Skeletal muscle satellite cell (primary cell): ENCODE results near the gene OBSCN.
"Not testable (repeated sequence)": the region's sequence is repeated elsewhere in the genome, so short reads cannot be mapped to it uniquely, and the experiment has no call there.

ENCODE experiments used
- H3K27me3 ChIP-seq: 2 replicates; pipeline ENCODE4 v1.7.0; 2013; ENCODE audit warnings: low read length; ENCODE audit not compliant: control insufficient read depth, insufficient read depth
- H3K36me3 ChIP-seq: 2 replicates; pipeline ENCODE4 v1.7.0; 2013; ENCODE audit warnings: mild to moderate bottlenecking, control low read depth, low read length; ENCODE audit not compliant: insufficient read depth
- H3K4me1 ChIP-seq: 2 replicates; pipeline ENCODE4 v1.7.0; 2013; ENCODE audit warnings: low read length; ENCODE audit not compliant: control insufficient read depth, insufficient read depth
- H3K4me2 ChIP-seq: 2 replicates; pipeline ENCODE4 v1.7.0; 2013; ENCODE audit warnings: mild to moderate bottlenecking, low read length
- H3K4me3 ChIP-seq: 2 replicates; pipeline ENCODE4 v1.7.0; 2013; ENCODE audit warnings: low read length
- H3K9ac ChIP-seq: 2 replicates; pipeline ENCODE4 v1.7.0; 2013; ENCODE audit warnings: mild to moderate bottlenecking, low read depth, low read length, moderate library complexity
- H3K9me3 ChIP-seq: replicated peaks from 2 replicates; pipeline ENCODE4 v1.7.0; 2013; ENCODE audit warnings: mild to moderate bottlenecking, control low read depth, low read length

OBSCN gene

DNA sequence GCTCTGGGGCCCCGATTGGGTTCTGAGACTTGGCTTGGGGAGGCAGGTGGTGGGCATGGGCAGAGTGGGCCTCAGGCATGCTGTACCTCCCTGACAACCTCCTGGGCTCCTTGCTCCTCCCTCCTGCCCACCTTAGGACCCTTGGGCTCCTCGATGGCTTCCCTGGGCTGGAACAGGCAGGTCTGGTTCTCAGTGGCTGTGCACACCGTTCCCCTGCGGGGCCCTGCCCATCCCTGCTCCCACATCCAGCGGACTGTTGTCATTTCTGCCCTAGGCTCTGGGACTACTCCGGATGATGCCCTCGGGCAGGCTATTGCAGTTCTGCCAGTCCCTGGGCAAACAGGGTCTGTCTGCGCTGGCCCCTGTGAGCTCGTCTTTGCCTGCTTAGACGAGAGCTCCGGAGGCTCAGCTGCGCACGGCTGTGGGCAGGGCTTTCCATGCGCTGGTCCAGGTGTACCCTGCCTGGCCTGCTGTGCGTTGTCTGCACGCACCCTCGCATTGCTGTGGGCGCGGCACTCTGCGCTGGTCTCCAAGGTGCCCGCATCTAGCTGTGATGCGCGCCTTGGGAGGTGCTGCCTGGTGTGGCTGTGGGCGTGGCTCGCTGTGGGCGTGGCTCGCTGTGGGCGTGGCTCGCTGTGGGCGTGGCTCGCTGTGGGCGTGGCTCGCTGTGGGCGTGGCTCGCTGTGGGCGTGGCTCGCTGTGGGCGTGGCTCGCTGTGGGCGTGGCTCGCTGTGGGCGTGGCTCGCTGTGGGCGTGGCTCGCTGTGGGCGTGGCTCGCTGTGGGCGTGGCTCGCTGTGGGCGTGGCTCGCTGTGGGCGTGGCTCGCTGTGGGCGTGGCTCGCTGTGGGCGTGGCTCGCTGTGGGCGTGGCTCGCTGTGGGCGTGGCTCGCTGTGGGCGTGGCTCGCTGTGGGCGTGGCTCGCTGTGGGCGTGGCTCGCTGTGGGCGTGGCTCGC, 34.0 kb upstream of the OBSCN start:
- H3K36me3 ChIP-seq = peaks cover 10% of the 10 kb centered on the region
- H3K4me1 ChIP-seq, H3K9me3 ChIP-seq, H3K4me3 ChIP-seq, H3K4me2 ChIP-seq, H3K9ac ChIP-seq, H3K27me3 ChIP-seq: not testable (repeated sequence)

DNA sequence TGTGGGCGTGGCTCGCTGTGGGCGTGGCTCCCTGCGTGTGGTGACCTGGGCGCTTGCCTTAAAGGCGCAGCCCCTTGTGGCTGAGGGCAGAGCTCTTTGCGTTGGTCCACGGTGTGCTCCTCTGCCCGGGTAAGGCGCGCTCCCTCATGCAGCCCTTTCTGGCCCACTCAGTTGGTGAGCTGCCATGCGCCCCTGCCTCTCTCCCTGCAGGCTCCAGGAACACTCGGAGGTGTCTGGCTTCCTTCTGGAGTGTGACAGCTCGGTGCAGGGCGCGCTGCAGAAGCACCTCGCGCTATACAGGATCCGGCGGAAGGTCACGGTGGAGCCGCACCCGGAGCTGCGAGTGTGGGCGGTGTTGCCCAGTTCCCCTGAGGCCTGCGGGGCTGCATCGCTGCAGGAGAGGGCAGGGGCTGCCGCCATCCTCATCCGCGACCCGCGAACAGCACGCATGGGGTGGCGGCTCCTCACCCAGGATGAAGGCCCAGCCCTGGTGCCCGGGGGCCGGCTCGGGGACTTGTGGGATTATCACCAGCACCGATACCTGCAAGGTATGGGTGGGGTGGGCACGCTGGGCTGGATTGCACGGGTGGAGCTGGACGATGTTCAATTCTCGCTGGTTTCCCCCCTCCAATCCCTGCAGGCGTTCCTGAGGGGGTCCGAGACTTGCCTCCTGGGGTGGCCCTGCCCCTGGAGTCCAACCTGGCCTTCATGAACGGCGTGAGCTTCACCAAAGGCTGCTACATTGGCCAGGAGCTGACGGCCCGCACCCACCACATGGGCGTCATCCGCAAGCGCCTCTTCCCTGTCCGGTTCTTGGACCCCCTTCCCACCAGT, 33.1 kb upstream of the OBSCN start:
- Histone ChIP-seq H3K4me3 (no peak overlapping the region), H3K36me3 (peaks cover 10% of the 10 kb centered on the region), H3K4me2 (no peak overlapping the region), H3K27me3 (no peaks in the 10 kb centered on the region), H3K9ac (no peak overlapping the region), H3K4me1 (no peaks in the 10 kb centered on the region), H3K9me3 (no peaks in the 10 kb centered on the region)

DNA sequence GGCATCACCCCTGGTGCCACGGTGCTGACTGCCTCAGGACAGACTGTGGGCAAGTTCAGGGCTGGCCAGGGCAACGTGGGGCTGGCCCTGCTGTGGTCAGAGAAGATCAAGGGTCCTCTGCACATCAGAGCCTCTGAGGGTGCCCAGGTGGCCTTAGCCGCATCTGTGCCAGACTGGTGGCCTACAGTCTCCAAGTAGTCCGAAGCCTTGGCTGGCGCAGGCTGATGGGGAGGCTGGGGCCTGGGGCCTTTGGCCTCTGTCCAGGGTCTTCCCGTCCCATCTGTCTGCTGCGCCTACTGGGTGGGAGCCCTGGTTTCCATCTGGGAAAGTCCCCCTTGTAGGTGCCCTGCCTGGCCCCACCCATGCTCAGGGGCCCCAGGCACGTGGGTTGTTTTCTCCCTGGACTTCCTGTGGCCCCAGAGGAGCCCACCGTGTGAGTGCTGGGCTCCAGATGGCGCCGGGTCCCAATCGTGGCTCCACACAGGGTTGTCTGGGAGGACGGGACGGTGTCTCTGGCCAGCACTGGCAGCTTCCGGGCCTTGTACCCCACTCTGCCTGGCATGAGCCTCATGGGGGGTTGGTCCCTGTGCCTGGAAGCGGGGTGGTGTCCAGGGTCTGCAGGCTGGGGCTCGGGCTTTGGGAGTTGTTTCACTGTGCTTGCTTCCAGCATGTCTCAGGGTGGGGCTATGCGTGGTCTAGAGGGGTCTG, 32.4 kb upstream of the OBSCN start:
- Histone ChIP-seq H3K36me3 (peaks cover 10% of the 10 kb centered on the region), H3K4me1 (no peaks in the 10 kb centered on the region), H3K4me3 (no peak overlapping the region), H3K27me3 (no peaks in the 10 kb centered on the region), H3K9me3 (no peaks in the 10 kb centered on the region), H3K4me2 (no peak overlapping the region), H3K9ac (no peak overlapping the region)

DNA sequence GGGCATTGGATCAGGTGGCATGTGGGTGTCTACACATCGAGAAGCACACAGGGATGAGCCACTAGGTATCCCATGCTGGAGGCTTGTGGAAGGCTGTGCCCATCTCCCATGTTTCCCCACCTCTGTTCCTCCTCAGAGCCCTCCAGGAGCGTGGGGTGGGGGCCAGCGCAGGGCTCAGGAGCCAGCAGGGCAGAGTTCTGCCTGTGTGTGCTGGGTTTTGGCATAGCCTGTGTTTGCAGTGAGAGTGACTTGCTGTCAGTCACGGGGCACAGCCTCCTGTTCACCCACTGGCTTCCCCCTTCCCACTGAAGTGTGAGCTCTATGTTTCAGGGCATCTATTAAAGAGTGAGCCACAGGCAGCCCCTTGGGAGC, 31.8 kb upstream of the OBSCN start:
- no peaks in the 10 kb centered on the region for H3K4me1 ChIP-seq
- no peak overlapping the region for H3K9ac ChIP-seq
- no peaks in the 10 kb centered on the region for H3K9me3 ChIP-seq
- H3K4me3 ChIP-seq = no peak overlapping the region
- no peak overlapping the region for H3K4me2 ChIP-seq
- peaks cover 10% of the 10 kb centered on the region for H3K36me3 ChIP-seq
- no peaks in the 10 kb centered on the region for H3K27me3 ChIP-seq

DNA sequence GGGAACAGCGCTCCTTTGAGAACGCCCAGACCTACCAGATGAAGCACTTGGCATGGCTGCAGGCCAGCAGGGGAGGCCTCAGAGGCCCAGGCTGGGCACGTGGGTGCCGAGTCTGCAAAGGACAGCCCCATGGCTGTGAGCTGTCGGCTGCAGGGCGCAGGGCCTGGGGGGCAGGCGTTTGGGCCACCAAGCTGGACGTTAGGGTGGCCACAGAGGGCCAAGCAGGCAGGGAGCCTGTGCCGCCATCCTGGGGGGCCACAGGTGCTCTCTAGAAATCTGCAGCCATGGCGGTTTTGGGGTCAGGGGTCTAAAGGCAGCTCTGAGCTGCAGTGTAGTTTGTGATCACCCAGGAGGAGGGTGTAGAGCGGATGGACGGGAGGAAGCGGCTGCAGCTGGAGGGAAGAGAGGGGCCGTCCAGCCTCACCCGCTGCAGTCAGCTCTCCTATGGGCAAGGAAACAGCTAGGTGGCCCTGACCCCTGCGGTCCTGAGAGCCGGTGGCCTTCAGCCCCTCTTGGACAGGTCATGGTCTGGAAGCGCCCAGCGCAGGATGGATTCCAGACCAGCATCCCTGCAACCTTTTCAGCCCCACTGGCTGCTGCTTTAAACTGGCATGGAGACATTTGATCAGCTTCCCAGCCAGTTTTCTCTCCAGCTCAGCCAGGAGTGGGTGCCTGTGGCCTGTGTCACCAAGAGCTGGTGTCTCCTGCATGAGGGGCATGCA, 31.2 kb upstream of the OBSCN start:
- Histone ChIP-seq H3K9me3 (no peaks in the 10 kb centered on the region), H3K4me2 (no peak overlapping the region), H3K4me1 (no peaks in the 10 kb centered on the region), H3K36me3 (peaks cover 10% of the 10 kb centered on the region), H3K9ac (no peak overlapping the region), H3K4me3 (no peak overlapping the region), H3K27me3 (no peaks in the 10 kb centered on the region)

DNA sequence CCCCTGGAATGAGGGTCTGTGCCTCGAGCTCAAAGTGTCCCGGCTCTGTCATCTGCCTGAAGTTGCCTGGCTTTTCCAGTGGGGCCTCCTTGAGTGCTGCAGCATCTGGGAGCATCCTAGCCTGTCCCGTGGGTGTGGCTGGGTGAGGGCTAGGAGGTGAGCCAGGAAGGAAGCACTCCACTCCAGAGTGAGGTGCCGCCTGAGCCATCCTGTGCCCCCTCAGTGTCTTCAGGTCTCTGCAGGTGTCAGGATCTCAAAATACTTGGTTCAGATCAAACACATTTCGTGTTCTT, 30.7 kb upstream of the OBSCN start:
- Histone ChIP-seq H3K4me3 (no peak overlapping the region), H3K9ac (no peak overlapping the region), H3K9me3 (no peaks in the 10 kb centered on the region), H3K36me3 (peaks cover 10% of the 10 kb centered on the region), H3K27me3 (no peaks in the 10 kb centered on the region), H3K4me1 (no peaks in the 10 kb centered on the region), H3K4me2 (no peak overlapping the region)

DNA sequence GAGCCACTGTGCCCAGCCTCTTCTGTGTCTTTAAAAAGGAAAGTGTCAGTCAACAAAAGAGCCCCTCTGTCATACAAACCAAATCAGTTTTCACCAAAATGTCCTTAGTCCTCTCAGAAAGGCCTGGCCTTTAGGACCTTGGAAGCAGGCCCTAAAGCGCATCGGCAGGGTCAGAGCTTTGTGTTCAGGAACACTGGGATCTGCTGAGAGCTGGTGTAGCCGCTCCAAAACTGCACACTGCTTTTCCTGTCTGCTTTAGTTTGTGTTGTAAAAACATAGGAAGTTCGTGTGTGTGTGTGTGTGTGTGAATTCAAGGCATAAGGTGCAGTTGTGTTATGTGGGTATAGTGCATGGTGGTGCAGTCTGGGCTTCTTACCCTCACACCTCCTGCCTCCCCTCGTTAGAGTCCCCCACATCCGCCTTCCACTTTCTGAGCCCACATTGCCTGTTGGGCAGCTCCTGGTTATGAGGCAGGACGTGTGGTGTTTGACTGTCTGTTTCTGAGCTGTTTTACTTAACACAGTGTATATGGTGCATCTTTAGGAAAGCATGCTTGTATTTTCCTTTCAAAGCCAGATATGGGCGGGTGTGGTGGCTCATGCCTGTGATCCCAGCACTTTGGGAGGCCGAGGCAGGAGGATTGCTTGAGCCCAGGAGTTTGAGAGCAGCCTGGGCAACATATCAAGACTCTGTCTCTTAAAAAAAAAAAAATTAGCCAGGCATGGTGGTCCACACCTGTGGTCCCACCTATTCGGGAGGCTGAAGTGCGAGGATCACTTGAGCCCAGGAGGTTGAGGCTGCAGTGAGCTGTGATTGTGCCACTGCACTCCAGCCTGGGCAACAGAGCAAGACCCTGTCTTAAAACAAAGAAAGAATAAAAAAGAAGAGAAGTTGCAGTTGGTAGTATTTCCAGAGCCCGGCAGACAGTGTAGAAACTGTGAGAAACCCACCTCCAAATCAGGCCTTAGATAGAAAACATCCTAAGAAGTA, 29.8 kb upstream of the OBSCN start:
- H3K9ac ChIP-seq = no peak overlapping the region
- no peak overlapping the region for H3K4me3 ChIP-seq
- H3K27me3 ChIP-seq = no peaks in the 10 kb centered on the region

DNA sequence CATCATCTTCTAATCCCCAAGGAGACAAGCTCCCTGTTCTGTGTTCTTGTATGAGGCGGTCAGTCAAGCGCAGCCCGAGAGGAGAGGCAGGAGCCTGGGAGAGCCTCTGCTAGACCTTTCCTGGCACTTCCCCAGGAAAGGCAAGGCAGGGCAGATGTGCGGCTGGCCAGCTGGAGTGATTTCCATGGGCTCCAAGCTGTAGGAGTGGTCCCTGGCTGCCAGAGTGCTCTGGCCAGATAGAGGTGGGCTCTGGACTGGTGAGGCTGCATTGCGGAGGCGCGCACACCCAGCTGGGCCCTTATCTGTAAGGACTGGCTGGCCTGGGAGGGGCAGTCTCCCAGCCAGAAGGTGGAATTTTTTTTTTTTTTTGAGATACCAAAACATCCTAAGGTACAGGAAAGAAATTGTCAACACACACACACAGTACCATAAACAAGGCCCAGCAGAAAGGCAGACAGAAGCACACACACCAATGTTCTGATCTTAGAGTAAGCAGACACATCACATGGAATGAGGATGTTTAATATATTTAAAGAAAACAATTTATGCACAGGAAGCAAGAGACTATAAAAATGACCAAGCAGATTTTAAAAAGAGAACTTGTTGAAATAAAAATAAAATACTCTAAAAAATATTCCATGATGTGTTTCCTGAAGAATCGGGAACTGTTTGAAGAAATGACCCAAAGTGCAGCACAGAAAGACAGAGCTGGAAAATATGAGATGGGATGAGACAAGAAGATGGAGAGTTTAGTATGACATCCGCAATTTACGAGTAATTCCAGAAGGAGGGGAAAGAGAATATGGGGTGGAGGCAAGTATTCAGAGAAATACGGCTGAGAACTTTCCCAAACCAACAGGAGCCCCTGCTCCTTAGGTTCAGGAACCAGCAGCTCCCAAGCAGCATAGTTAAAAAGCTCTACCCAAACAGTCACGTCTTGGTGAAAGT, 28.8 kb upstream of the OBSCN start:
- Histone ChIP-seq H3K27me3 (no peaks in the 10 kb centered on the region), H3K4me3 (no peak overlapping the region), H3K9me3 (no peaks in the 10 kb centered on the region), H3K4me1 (no peaks in the 10 kb centered on the region), H3K36me3 (peaks cover 10% of the 10 kb centered on the region), H3K4me2 (no peak overlapping the region), H3K9ac (no peak overlapping the region)

More for the DNA sequence above, 29.8 kb upstream of the OBSCN start:
- H3K4me1 ChIP-seq = no peaks in the 10 kb centered on the region
- no peaks in the 10 kb centered on the region for H3K9me3 ChIP-seq
- H3K4me2 ChIP-seq = no peak overlapping the region
- H3K36me3 ChIP-seq = peaks cover 10% of the 10 kb centered on the region

DNA sequence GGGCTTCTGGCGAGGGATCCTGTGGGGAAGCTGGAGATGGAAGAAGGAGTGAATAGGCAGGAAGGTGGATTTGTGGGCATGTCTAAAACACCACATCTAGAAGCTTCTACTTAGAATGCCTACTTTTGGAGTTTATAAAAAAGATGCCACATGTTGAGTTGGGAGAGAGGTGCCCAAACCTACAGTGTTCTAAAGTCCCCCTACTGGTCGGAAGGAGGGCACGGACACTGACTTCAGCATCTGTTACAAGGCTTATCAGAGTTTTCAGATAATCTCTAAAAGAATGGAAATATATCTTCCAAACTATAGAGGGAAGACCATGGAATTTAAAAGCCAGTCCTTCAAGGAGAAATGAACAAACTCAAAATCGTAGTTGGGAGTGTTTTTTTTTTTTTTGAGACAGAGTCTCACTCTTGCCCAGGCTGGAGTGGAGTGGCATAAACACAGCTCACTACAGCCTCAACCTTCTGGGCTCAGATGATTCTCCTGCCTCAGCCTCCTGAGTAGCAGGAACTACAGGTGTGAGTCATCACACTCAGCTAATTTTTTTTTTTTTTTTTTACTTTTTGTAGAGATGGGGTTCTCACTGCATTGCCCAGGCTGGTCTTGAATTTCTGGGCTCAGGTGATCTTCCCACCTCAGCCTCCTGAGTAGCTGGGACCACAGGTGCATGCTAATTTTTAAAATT, 27.4 kb upstream of the OBSCN start:
- H3K4me3 ChIP-seq = no peak overlapping the region
- no peaks in the 10 kb centered on the region for H3K9me3 ChIP-seq
- H3K36me3 ChIP-seq = peaks cover under 1% of the 10 kb centered on the region
- H3K4me1 ChIP-seq = no peaks in the 10 kb centered on the region
- H3K27me3 ChIP-seq = no peaks in the 10 kb centered on the region
- no peak overlapping the region for H3K9ac ChIP-seq
- H3K4me2 ChIP-seq = no peak overlapping the region
